ENCODE data around the gene MLH1.

GRCh38 chr3:37028329-37028728 is 35.0 kb downstream of the MLH1 start:
- TF ChIP-seq, protein P1, sequence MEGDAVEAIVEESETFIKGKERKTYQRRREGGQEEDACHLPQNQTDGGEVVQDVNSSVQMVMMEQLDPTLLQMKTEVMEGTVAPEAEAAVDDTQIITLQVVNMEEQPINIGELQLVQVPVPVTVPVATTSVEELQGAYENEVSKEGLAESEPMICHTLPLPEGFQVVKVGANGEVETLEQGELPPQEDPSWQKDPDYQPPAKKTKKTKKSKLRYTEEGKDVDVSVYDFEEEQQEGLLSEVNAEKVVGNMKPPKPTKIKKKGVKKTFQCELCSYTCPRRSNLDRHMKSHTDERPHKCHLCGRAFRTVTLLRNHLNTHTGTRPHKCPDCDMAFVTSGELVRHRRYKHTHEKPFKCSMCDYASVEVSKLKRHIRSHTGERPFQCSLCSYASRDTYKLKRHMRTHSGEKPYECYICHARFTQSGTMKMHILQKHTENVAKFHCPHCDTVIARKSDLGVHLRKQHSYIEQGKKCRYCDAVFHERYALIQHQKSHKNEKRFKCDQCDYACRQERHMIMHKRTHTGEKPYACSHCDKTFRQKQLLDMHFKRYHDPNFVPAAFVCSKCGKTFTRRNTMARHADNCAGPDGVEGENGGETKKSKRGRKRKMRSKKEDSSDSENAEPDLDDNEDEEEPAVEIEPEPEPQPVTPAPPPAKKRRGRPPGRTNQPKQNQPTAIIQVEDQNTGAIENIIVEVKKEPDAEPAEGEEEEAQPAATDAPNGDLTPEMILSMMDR (IDR thresholded peaks at IDR 0.05): no peak
- no peak for TF ChIP-seq CHD2 (IDR thresholded peaks at IDR 0.05; ENCODE audit: low read length, partially characterized antibody)
- TF ChIP-seq SREBF2 (IDR thresholded peaks at IDR 0.05): no peak
- TF ChIP-seq RAD21 (conservative IDR thresholded peaks at IDR 0.05 in 1 of 2, IDR thresholded peaks at IDR 0.05 in 1 of 2): no peak
- TF ChIP-seq, protein P2, sequence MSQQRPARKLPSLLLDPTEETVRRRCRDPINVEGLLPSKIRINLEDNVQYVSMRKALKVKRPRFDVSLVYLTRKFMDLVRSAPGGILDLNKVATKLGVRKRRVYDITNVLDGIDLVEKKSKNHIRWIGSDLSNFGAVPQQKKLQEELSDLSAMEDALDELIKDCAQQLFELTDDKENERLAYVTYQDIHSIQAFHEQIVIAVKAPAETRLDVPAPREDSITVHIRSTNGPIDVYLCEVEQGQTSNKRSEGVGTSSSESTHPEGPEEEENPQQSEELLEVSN (IDR thresholded peaks at IDR 0.05; ENCODE audit: borderline replicate concordance, low read depth): no peak

All from A549 (cell line).